Thyroid gland (tissue), 4 donors: Measurements from ENCODE around the gene UBN1.

Source experiments
- CTCF ChIP-seq, 6 experiments: fragments of 200-600 bp in 3 of 6; fragments of 450-650 bp in 3 of 6; sonication (generic) in 3 of 6; IDR thresholded peaks; one replicate each; pipeline ENCODE4 v1.5.1; 2016 to 2019; ENCODE audit warnings: antibody characterized with exemption in 6 of 6, mild to moderate bottlenecking in 2 of 6, inconsistent platforms in 1 of 6, moderate library complexity in 1 of 6
- POLR2A ChIP-seq, 2 donors: fragments of 450-650 bp; IDR thresholded peaks; one replicate each; pipeline ENCODE4 v1.6.1; 2017; ENCODE audit warnings: antibody characterized with exemption in 2 of 2, mild to moderate bottlenecking in 2 of 2, moderate library complexity in 1 of 2

GRCh38 chr16:4839942-4840341, 7.3 kb upstream of the UBN1 start:
- TF ChIP-seq CTCF (IDR thresholded peaks at IDR 0.05) (no peak), POLR2A (IDR thresholded peaks at IDR 0.05) (no peak)
